ENCODE data around the gene CNPY1. TPM values are rescaled to one million over a fixed set of nuclear protein-coding genes. Genes with fewer than 3 reads are reported as not detected.

The CNPY1 gene
- total and polyA plus RNA-seq, 4 donors: not detected

GRCh38 chr7:155543011-155543876 is 3.1 kb downstream of the CNPY1 start:
- WGBS: 88% methylated on average over 21 of the region's 21 CpGs
- Histone ChIP-seq H3K4me1 (ENCODE audit: control insufficient read depth in 4 of 4, insufficient read depth in 4 of 4, low read length in 3 of 4) (peaks cover 0 to 19% (median 7%) of the 10 kb centered on the region in 4 donors), H3K9me3 (ENCODE audit: control insufficient read depth in 4 of 4, low read length in 3 of 4) (no peaks in the 10 kb centered on the region), H3K27me3 (ENCODE audit: control insufficient read depth in 4 of 4, insufficient read depth in 4 of 4, low read length in 3 of 4) (no peaks in the 10 kb centered on the region), H3K27ac (ENCODE audit: low read depth in 1 of 2, low read length in 2 of 2) (no peak overlapping the region), H3K9ac (ENCODE audit: low read depth in 1 of 2, low read length in 2 of 2) (no peak overlapping the region), H3K4me3 (ENCODE audit: low read depth in 1 of 3, low read length in 3 of 3) (no peak overlapping the region), H3K36me3 (ENCODE audit: control insufficient read depth in 4 of 4, insufficient read depth in 3 of 4, low read depth in 1 of 4, low read length in 3 of 4) (no peaks in the 10 kb centered on the region)
- TF ChIP-seq FOXA1 (IDR thresholded peaks at IDR 0.05): no peak
- TF ChIP-seq FOXA2 (IDR thresholded peaks at IDR 0.05): no peak
- TF ChIP-seq HNF4G (IDR thresholded peaks at IDR 0.05): no peak
- no peak for TF ChIP-seq MAX (IDR thresholded peaks at IDR 0.05)
- no peak for TF ChIP-seq NR2F2 (IDR thresholded peaks at IDR 0.05)
- TF ChIP-seq HNF4A (conservative IDR thresholded peaks at IDR 0.05): no peak
- TF ChIP-seq TAF1 (conservative IDR thresholded peaks at IDR 0.05): no peak
- no peak for TF ChIP-seq SP1 (IDR thresholded peaks at IDR 0.05)
- no peak for TF ChIP-seq JUND (IDR thresholded peaks at IDR 0.05)
- TF ChIP-seq YY1 (IDR thresholded peaks at IDR 0.05): no peak
- TF ChIP-seq RXRA (IDR thresholded peaks at IDR 0.05): no peak
- TF ChIP-seq EGR1 (IDR thresholded peaks at IDR 0.05; ENCODE audit: low read depth in 2 of 2): no peak
- no peak for TF ChIP-seq ATF3 (IDR thresholded peaks at IDR 0.05)
- no peak for DNase-seq (ENCODE audit: low spot score)

- Histone ChIP-seq H3K9ac (ENCODE audit: low read depth in 1 of 2, low read length in 2 of 2) (no peak overlapping the region), H3K27ac (ENCODE audit: low read depth in 1 of 2, low read length in 2 of 2) (no peak overlapping the region), H3K4me3 (ENCODE audit: low read depth in 1 of 3, low read length in 3 of 3) (no peak overlapping the region), H3K36me3 (ENCODE audit: control insufficient read depth in 4 of 4, insufficient read depth in 3 of 4, low read depth in 1 of 4, low read length in 3 of 4) (no peaks in the 10 kb centered on the region), H3K27me3 (ENCODE audit: control insufficient read depth in 4 of 4, insufficient read depth in 4 of 4, low read length in 3 of 4) (no peaks in the 10 kb centered on the region), H3K4me1 (ENCODE audit: control insufficient read depth in 4 of 4, insufficient read depth in 4 of 4, low read length in 3 of 4) (peaks cover 0 to 8% (median under 1%) of the 10 kb centered on the region in 4 donors), H3K9me3 (ENCODE audit: control insufficient read depth in 4 of 4, low read length in 3 of 4) (no peaks in the 10 kb centered on the region)
- TF ChIP-seq FOXA2 (IDR thresholded peaks at IDR 0.05) (no peak), NR2F2 (IDR thresholded peaks at IDR 0.05) (no peak), MAX (IDR thresholded peaks at IDR 0.05) (no peak), GABPA (IDR thresholded peaks at IDR 0.05 in 1 of 2, conservative IDR thresholded peaks at IDR 0.05 in 1 of 2) (no peak), HNF4A (conservative IDR thresholded peaks at IDR 0.05) (no peak), YY1 (IDR thresholded peaks at IDR 0.05) (no peak), ZBTB33 (IDR thresholded peaks at IDR 0.05) (no peak), HNF4G (IDR thresholded peaks at IDR 0.05) (no peak), REST (IDR thresholded peaks at IDR 0.05) (no peak), SP1 (IDR thresholded peaks at IDR 0.05) (no peak), CTCF (IDR thresholded peaks at IDR 0.05; ENCODE audit: low read depth, low read length, missing input control) (no peak), EGR1 (IDR thresholded peaks at IDR 0.05; ENCODE audit: low read depth in 2 of 2) (no peak), FOXA1 (IDR thresholded peaks at IDR 0.05) (no peak), ATF3 (IDR thresholded peaks at IDR 0.05) (no peak), RXRA (IDR thresholded peaks at IDR 0.05) (no peak), JUND (IDR thresholded peaks at IDR 0.05) (no peak), RAD21 (IDR thresholded peaks at IDR 0.05) (no peak), TAF1 (conservative IDR thresholded peaks at IDR 0.05) (no peak)
- no peak for DNase-seq (ENCODE audit: low spot score)
- WGBS: 77% methylated on average over 19 of the region's 19 CpGs
These were observed 4.2 kb downstream of the CNPY1 start for GRCh38 chr7:155541986-155542675.
